WTC11 (cell line): ENCODE measurements around the gene PICK1. TPM values are rescaled to one million over a fixed set of nuclear protein-coding genes. Genes with fewer than 3 reads are reported as not detected.

ENCODE experiments used
- ATAC-seq: fragments of 200-7000 bp; cut with Tn5 transposase; 2 replicates; pipeline ENCODE4 v1.10.0; 2021; ENCODE audit warnings: mild to moderate bottlenecking, moderate library complexity
- CTCF ChIA-PET: fragments of 300-600 bp; sonication (Branson Sonifier 250); formaldehyde crosslinking; loops from one replicate; lab custom pipeline; 2021; ENCODE audit warnings: antibody characterized with exemption; lab: Charles Lee
- POLR2A ChIA-PET: fragments of 350-600 bp; sonication (Branson Sonifier 250); formaldehyde crosslinking; loops from one replicate; lab custom pipeline; 2021; ENCODE audit warnings: antibody characterized with exemption; lab: Charles Lee
- DNase-seq: peaks from one replicate; pipeline ENCODE4 v3.0.0; 2021; ENCODE audit warnings: low spot score
- H3K27ac Mint-ChIP-seq: 2 replicates; pipeline ENCODE4 v1.8.0; 2021; ENCODE audit warnings: mixed read lengths
- H3K27me3 Mint-ChIP-seq: 2 replicates; pipeline ENCODE4 v1.8.0; 2021; ENCODE audit warnings: low read depth, mild to moderate bottlenecking, moderate library complexity, mixed read lengths
- H3K36me3 Mint-ChIP-seq: 2 replicates; pipeline ENCODE4 v1.8.0; 2021; ENCODE audit warnings: mixed read lengths
- H3K4me1 Mint-ChIP-seq: 2 replicates; pipeline ENCODE4 v1.8.0; 2022; ENCODE audit warnings: mixed read lengths
- H3K4me3 Mint-ChIP-seq: 2 replicates; pipeline ENCODE4 v1.8.0; 2021; ENCODE audit warnings: mild to moderate bottlenecking, moderate library complexity, mixed read lengths
- H3K9me3 Mint-ChIP-seq: 2 replicates; pipeline ENCODE4 v1.8.0; 2021; ENCODE audit warnings: mixed read lengths
- ATF6 ChIP-seq: sonication (generic); formaldehyde crosslinking; IDR thresholded peaks from 2 replicates; pipeline ENCODE4 v1.8.1; 2023; ENCODE audit warnings: mild to moderate bottlenecking, missing genetic modification reagents
- CREB1 ChIP-seq: sonication (generic); formaldehyde crosslinking; IDR thresholded peaks from 2 replicates; pipeline ENCODE4 v1.8.0; 2023; ENCODE audit warnings: mild to moderate bottlenecking, missing genetic modification reagents
- CREM ChIP-seq: sonication (generic); formaldehyde crosslinking; IDR thresholded peaks from 2 replicates; pipeline ENCODE4 v1.8.1; 2022; ENCODE audit warnings: mild to moderate bottlenecking, missing genetic modification reagents, moderate library complexity
- E2F4 ChIP-seq: sonication (generic); formaldehyde crosslinking; IDR thresholded peaks from 2 replicates; pipeline ENCODE4 v1.8.1; 2022; ENCODE audit warnings: low read depth, mild to moderate bottlenecking, moderate library complexity, missing genetic modification reagents, borderline replicate concordance
- FOXJ3 ChIP-seq: sonication (generic); formaldehyde crosslinking; IDR thresholded peaks from 2 replicates; pipeline ENCODE4 v1.9.0; 2021; ENCODE audit warnings: missing genetic modification reagents, mild to moderate bottlenecking, borderline replicate concordance
- FOXP4 ChIP-seq: sonication (generic); formaldehyde crosslinking; IDR thresholded peaks from 2 replicates; pipeline ENCODE4 v1.8.0; 2022; ENCODE audit warnings: mild to moderate bottlenecking, missing genetic modification reagents
- JUN ChIP-seq: sonication (generic); formaldehyde crosslinking; IDR thresholded peaks from 2 replicates; pipeline ENCODE4 v1.8.0; 2023; ENCODE audit warnings: mild to moderate bottlenecking, missing genetic modification reagents
- MYBL2 ChIP-seq: sonication (generic); formaldehyde crosslinking; IDR thresholded peaks from 2 replicates; pipeline ENCODE4 v1.8.1; 2023; ENCODE audit warnings: mild to moderate bottlenecking, moderate library complexity, missing genetic modification reagents
- NR1H2 ChIP-seq: sonication (generic); formaldehyde crosslinking; IDR thresholded peaks from 2 replicates; pipeline ENCODE4 v1.9.0; 2021; ENCODE audit warnings: mild to moderate bottlenecking, moderate library complexity, missing genetic modification reagents
- SOX15 ChIP-seq: fragments of 250-450 bp; sonication (Bioruptor Pico); IDR thresholded peaks from 2 replicates; pipeline ENCODE4 v1.9.0; 2021; ENCODE audit warnings: mild to moderate bottlenecking
- SP1 ChIP-seq: sonication (generic); formaldehyde crosslinking; conservative IDR thresholded peaks from 2 replicates; pipeline ENCODE4 v1.8.1; 2022; ENCODE audit warnings: missing genetic modification reagents
- TCF7 ChIP-seq: sonication (generic); formaldehyde crosslinking; IDR thresholded peaks from 2 replicates; pipeline ENCODE4 v1.8.0; 2022; ENCODE audit warnings: mild to moderate bottlenecking, low read depth, missing genetic modification reagents, moderate library complexity
- TP53 ChIP-seq: sonication (generic); formaldehyde crosslinking; IDR thresholded peaks from 2 replicates; pipeline ENCODE4 v1.8.1; 2023; ENCODE audit warnings: mild to moderate bottlenecking, missing genetic modification reagents
- ZMAT4 ChIP-seq: fragments of 250-450 bp; sonication (Bioruptor Pico); IDR thresholded peaks from 2 replicates; pipeline ENCODE4 v1.9.0; 2021; ENCODE audit warnings: mild to moderate bottlenecking
- ZNF121 ChIP-seq: sonication (generic); formaldehyde crosslinking; IDR thresholded peaks from 2 replicates; pipeline ENCODE4 v1.8.0; 2023; ENCODE audit warnings: missing genetic modification reagents
- ZNF138 ChIP-seq: sonication (generic); formaldehyde crosslinking; conservative IDR thresholded peaks from 2 replicates; pipeline ENCODE4 v1.8.1; 2022; ENCODE audit warnings: mild to moderate bottlenecking, moderate library complexity, missing genetic modification reagents
- ZNF219 ChIP-seq: sonication (generic); formaldehyde crosslinking; IDR thresholded peaks from 2 replicates; pipeline ENCODE4 v1.8.0; 2023; ENCODE audit warnings: missing genetic modification reagents, mild to moderate bottlenecking, borderline replicate concordance
- ZNF263 ChIP-seq: sonication (generic); formaldehyde crosslinking; IDR thresholded peaks from 2 replicates; pipeline ENCODE4 v1.8.1; 2022; ENCODE audit warnings: low read depth, mild to moderate bottlenecking, moderate library complexity, missing genetic modification reagents
- ZNF281 ChIP-seq: sonication (generic); formaldehyde crosslinking; IDR thresholded peaks from 2 replicates; pipeline ENCODE4 v1.8.0; 2023; ENCODE audit warnings: mild to moderate bottlenecking, missing genetic modification reagents
- ZNF317 ChIP-seq: sonication (generic); formaldehyde crosslinking; IDR thresholded peaks from 2 replicates; pipeline ENCODE4 v1.8.1; 2023; ENCODE audit warnings: low read depth, mild to moderate bottlenecking, moderate library complexity, missing genetic modification reagents, borderline replicate concordance
- ZNF423 ChIP-seq: fragments of 250-450 bp; sonication (Bioruptor Pico); IDR thresholded peaks from 2 replicates; pipeline ENCODE4 v2.1.2; 2022; ENCODE audit warnings: mild to moderate bottlenecking, moderate library complexity
- ZNF671 ChIP-seq: fragments of 250-450 bp; sonication (Bioruptor Pico); IDR thresholded peaks from 2 replicates; pipeline ENCODE4 v1.8.0; 2021; ENCODE audit warnings: mild to moderate bottlenecking
- total RNA-seq: library from RNA; stranded (reverse); gene quantifications from 3 replicates; pipeline ENCODE4 v1.2.3, GENCODE V29; 2021

The PICK1 gene
- total RNA-seq, 1 experiment from 2014 or later, result 33.4 TPM

- Mint-ChIP-seq H3K4me3 (no peak overlapping the region), H3K27me3 (peaks cover 8% of the 10 kb centered on the region), H3K27ac (no peak overlapping the region; the same call in 1 of the 2 replicates), H3K9me3 (no peaks in the 10 kb centered on the region), H3K36me3 (no peaks in the 10 kb centered on the region), H3K4me1 (0 out of 2 replicates have a peak, but pooled peaks cover 4% of the 10 kb centered on the region)
- TF ChIP-seq NR1H2, result no peak
- no peak for TF ChIP-seq ATF6 (CRISPR knock-in tag)
- no peak for TF ChIP-seq ZNF423 (CRISPR knock-in tag)
- no peak for TF ChIP-seq ZMAT4 (CRISPR knock-in tag)
- no peak for TF ChIP-seq SOX15 (CRISPR knock-in tag)
- TF ChIP-seq MYBL2 (CRISPR knock-in tag), result no peak
- no peak for TF ChIP-seq CREB1 (CRISPR knock-in tag)
- no peak for TF ChIP-seq ZNF671 (CRISPR knock-in tag)
- TF ChIP-seq TP53 (CRISPR knock-in tag), result no peak
- TF ChIP-seq ZNF219 (CRISPR knock-in tag), result no peak
- TF ChIP-seq JUN (CRISPR knock-in tag), result no peak
- no peak for TF ChIP-seq TCF7 (CRISPR knock-in tag)
- no peak for TF ChIP-seq E2F4 (CRISPR knock-in tag)
- no peak for TF ChIP-seq SP1 (CRISPR knock-in tag)
- ChIA-PET POLR2A (no interaction called here), CTCF (interaction anchor here (1.2 to 1.7 kb wide), 3 partner anchors 8 to 79 kb away, joined by 3 to 5 read pairs (median 4); no protein-coding TSS in a partner anchor)
- DNase-seq, result no peak
- ATAC-seq, result no peak
These were observed 38.0 kb upstream of the PICK1 start for GRCh38 chr22:38018938-38019827.

GRCh38 chr22:38021206-38021605 lies 36.0 kb upstream of the PICK1 start:
- ChIA-PET CTCF (interaction anchor here (0.5 kb wide), 1 partner anchor 203 kb away, joined by 3 read pairs; no protein-coding TSS in a partner anchor), POLR2A (interaction anchor here (0.5 kb wide), 1 partner anchor 83 kb away, joined by 3 read pairs; no protein-coding TSS in a partner anchor)
- Mint-ChIP-seq H3K9me3 (no peaks in the 10 kb centered on the region), H3K4me1 (0 out of 2 replicates have a peak, but pooled peaks cover 4% of the 10 kb centered on the region), H3K27me3 (peaks cover 7% of the 10 kb centered on the region), H3K36me3 (no peaks in the 10 kb centered on the region), H3K27ac (no peak overlapping the region), H3K4me3 (no peak overlapping the region)
- no peak for ATAC-seq
- DNase-seq, result no peak
- TF ChIP-seq CREM (CRISPR knock-in tag), result no peak

GRCh38 chr22:38023045-38023444 lies 34.2 kb upstream of the PICK1 start:
- DNase-seq (no peak), ATAC-seq (no peak)
- ChIA-PET CTCF (no interaction called here), POLR2A (no interaction called here)
- no peaks in the 10 kb centered on the region for H3K9me3 Mint-ChIP-seq
- 0 out of 2 replicates have a peak, but pooled peaks cover 4% of the 10 kb centered on the region for H3K4me1 Mint-ChIP-seq
- H3K4me3 Mint-ChIP-seq, result no peak overlapping the region
- H3K36me3 Mint-ChIP-seq, result no peaks in the 10 kb centered on the region
- no peak overlapping the region for H3K27ac Mint-ChIP-seq
- H3K27me3 Mint-ChIP-seq, result peaks cover 7% of the 10 kb centered on the region
- TF ChIP-seq FOXP4 (CRISPR knock-in tag), result no peak
- TF ChIP-seq ZNF138, result no peak
- TF ChIP-seq FOXJ3 (CRISPR knock-in tag), result no peak
- TF ChIP-seq ZNF281 (CRISPR knock-in tag), result no peak
- TF ChIP-seq ZNF317, result no peak
- TF ChIP-seq ZNF121 (CRISPR knock-in tag), result no peak
- no peak for TF ChIP-seq ZNF263 (CRISPR knock-in tag)
